Stimulated activated CD8-positive, alpha-beta memory T cell treated with anti-CD3 and anti-CD28 coated beads, Interleukin-7, amount 100 ng/mL, for 4 hours (primary cell): ENCODE results near the gene GMNN.
"Not testable (repeated sequence)": the region's sequence is repeated elsewhere in the genome, so short reads cannot be mapped to it uniquely, and the experiment has no call there.

Source experiments
- DNase-seq, 2 donors: peaks; one replicate each; pipeline ENCODE4 v3.0.0-alpha.2; 2020; ENCODE audit warnings: low read depth in 2 of 2

The GMNN gene

DNA sequence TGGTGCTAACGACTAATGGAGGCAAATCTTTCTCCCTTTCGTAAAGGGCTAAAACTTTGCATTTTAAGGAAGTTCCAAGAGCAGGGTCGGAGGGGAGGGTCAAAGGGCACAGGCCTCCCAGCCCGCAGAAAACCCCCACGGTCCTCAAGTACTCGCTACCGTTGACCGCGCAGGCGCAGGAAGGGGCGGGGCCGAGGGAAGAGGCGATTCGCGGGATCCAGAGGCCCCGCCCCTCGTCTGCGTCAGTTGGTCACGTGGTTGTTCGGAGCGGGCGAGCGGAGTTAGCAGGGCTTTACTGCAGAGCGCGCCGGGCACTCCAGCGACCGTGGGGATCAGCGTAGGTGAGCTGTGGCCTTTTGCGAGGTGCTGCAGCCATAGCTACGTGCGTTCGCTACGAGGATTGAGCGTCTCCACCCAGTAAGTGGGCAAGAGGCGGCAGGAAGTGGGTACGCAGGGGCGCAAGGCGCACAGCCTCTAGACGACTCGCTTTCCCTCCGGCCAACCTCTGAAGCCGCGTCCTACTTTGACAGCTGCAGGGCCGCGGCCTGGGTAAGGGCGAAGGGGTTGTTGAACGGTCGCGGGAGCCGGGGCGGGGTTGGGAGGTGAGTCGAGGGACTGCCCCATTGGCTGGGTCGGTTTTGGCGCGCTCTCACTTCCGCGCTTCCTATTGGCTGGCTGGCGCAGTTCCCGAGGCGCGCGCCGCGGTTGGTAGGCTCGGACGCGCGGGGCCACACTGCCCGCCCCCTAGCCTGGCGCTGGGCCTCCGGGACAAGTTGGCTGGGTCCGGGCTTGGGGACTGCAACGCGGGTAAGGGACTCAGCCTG, at the start of gene GMNN:
Gene GMNN (plus strand): TSS at position 242 of the 824 bp plus-strand sequence. CDS start 2,310 bp downstream, outside the sequence.
- DNase-seq, result peak; percentile 95 to 97

DNA sequence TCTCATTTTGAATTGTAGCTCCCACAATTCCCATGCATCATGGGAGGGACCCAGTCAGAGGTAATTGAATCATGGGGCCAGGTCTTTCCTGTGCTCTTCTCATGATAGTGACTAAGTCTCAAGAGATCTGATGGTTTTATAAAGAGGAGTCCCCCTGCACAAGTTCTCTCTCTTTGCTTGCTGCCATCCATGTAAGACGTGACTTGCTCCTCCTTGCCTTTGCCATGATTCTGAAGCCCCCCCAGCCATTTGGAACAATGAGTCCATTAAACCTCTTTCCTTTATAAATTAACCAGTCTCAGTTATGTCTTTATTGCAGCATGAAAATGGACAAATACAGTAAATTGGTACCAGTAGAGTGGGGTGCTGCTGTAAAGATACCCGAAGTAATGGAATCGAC, 44.1 kb upstream of the GMNN start:
- DNase-seq, result not testable (repeated sequence)

DNA sequence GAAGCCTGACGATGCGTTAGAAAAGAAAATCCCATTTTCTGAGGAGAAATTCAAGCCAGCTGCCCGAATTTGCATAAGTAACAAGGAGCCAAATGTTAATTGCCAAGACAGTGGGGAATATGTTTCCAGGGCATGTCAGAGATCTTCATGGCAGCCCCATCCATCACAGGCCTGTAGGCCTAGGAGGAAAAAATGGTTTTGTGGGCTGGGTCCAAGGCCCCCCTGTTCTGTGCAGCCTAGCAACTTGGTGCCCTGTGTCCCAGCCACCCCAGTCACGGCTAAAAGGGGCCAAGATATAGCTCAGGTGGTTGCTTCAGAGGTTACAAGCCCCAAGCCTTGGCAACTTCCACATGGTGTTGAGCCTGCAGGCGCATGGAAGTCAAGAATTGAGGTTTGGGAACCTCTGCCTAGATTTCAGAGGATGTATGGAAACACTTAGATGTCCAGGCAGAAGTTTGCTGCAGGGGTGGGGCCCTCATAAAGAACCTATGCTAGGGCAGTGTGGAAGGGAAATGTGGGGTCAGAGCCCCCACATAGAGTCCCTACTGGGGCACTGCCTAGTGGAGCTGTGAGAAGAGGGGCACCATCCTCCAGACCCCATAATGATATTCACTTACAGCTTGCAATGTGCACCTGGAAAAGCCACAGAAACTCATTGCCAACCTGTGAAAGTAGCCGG, 43.1 kb upstream of the GMNN start:
- DNase-seq, result not testable (repeated sequence)

DNA sequence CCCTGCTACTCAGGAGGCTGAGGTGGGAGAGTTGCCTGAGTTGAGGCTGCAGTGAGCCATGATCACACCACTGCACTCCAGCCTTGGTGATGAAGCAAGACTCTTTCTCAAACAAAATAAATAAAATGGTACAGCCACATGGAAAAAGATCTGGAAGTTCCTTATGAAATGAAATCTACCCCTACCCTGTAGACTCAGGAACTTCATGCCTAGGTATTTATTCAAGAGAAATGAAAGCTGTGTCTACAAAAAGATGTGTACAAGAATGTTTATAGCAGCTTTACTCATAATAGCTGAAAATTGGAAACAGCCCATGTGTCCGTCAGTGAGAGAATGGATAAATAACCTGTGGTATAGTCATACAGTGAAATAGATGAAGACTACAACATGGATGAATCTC, 40.6 kb upstream of the GMNN start:
- no peak for DNase-seq

DNA sequence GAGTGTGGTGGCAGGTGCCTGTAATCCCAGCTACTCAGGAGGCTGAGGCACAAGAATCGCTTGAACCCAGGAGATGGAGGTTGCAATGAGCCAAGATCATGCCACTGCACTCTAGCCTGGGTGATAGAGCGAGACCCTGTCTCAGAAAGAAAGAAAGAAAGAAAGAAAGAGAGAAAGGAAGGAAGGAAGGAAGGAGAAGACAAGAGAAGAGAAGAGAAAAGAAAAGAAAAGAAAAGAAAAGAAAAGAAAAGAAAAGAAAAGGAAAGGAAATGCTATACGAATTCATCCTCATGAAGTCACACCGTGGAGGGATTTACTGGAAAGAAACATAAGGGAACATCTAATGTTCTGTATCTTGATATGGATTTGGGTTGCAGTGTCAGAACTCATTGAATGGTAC, 40.0 kb upstream of the GMNN start:
- DNase-seq, result not testable (repeated sequence)

DNA sequence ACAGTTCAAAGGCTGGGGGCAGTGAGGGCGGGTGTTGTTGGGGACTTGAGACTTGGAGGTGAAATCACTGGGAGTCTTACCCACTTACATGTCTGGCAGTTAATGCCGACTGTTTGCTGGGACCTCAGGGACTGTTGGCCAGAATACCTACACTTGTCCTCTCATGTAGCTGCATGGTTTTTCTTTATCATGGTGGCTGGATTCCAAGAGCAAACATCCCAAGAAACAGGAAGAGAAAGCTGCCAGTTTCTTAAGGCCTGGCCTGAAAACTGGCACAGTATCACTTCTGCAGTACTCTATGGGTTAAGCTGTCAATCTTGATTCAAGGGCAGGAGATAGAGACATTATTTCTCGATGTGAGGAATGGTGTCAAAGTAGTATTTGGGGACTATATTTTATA, 36.0 kb upstream of the GMNN start:
- DNase-seq, result no peak

DNA sequence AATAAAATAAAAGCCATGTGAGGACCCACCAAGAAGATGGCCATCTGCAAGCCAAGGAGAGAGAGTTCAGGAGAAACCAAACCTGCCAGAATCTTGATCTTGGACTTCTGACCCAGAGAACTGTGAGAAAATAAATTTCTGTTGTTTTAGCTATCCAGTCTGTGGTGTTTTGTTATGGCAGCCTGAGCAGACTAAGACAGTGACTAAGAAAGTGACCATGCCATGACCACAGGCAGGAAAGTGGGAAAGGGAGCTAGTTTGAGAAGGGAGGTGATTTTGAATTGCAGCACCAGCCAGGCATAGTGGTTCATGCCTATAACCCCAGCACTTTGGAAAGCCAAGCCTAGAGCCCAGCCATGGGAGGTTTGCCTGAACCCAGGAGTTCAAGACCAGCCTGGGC, 33.9 kb upstream of the GMNN start:
- DNase-seq, result no peak

DNA sequence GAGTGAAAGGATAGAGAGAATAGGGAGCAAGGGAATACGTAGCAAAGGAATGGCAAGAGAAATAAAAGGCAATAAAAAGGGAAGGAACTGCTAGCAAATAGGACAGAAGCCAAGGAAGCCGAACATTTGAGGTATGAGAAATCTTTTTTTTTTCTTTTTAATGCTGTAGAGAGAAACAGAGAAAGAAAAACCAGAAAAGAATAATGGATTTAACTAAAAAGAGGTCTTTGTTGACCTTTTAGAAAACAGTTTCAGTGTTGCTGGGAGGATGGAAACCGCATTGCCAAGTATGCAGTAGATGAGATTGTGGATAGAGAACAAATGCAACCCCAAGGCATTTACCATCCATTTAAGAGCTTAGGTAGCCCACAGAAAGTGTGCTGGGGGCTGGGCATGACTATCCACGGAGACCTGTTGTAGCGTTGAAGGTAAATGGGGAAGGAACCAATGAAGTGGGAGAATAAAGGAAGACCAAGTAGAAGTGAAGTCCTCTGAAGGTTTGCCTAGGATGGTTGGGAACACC, 32.5 kb upstream of the GMNN start:
- no peak for DNase-seq

DNA sequence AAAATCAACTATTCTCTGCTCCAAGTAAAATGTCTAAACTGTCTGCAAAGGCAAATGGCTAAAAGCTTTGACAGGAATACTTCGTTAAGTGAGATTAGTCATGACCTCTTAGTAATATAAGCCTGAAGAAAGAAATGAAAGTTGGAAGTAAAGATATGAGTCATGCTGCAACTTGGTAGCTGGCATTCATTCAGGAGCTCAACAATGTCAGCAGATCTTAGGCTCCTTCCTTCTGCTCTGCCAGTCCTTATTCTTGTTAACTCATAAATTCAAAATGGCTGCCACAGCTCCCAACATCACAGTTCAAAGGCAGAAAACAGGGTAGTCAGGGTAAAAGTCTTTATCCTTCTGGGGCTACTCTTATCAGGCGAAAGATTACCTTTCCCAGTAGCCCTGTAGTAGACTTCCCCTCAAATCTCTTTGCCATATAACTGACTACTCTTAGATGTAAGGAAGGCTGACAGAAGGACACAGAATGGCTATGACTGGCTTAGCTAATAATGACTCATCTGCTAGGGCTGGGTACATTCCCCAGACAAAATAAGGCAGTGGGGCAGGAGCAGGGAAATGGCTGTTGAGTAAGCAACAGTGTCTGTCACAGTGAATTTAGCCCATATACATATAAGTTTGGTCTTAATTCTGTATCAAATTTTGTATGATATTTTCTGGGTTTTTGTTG, 31.3 kb upstream of the GMNN start:
- DNase-seq, result no peak

DNA sequence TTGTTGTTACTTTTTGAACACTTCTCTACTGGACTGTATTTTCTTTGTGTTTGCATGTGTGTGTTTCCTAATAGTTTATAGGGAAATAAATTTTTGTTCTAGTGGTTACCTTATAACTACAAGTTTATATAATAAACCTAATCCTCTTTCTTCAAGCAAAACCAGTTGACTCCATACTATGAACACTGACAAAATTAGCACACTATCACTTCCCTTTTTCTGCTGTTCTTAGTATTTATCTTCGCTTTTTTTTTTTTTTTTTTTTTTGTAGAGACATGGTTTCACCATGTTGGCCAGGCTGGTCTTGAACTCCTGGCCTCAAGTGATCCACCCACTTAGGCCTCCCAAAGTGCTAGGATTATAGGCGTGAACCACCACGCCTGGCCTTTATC, 30.8 kb upstream of the GMNN start:
- no peak for DNase-seq

DNA sequence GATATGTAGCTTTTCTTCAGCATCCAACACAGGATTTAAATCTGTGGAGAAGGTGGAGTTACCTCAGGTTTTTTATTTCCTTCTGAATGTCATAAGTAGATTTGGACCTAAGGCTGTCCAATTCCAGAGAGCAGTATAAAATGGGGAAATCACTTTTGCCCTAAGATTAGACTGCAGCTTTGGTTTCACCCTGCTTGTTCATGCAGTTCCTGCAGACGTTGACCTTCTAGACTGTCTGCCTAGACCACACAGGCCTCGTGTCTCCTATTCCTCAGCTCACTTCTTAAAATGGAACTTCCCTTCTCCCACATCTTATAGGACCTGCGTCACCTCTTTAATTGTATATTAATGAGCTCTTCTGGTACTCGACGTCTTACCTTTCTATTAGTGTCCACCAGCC, 29.8 kb upstream of the GMNN start:
- no peak for DNase-seq

DNA sequence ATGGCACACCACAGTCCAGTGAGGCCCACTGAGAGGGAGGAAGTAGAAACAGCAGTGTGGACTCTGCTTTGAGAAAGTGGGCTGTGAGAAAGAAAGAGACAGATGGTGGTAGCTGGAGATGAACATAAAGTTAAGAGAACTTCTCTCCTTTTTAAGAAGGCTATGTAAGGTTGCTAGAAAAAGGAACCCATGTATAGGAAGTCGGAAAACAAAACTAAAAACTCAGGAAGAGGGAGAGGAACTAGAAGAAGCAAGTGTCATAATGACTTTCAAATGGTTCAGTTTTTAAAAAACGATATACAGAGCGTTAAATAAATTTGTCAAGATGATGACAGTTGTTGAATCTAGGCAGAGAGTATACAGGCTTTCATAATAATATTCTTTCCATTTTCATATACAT, 25.4 kb upstream of the GMNN start:
- no peak for DNase-seq

DNA sequence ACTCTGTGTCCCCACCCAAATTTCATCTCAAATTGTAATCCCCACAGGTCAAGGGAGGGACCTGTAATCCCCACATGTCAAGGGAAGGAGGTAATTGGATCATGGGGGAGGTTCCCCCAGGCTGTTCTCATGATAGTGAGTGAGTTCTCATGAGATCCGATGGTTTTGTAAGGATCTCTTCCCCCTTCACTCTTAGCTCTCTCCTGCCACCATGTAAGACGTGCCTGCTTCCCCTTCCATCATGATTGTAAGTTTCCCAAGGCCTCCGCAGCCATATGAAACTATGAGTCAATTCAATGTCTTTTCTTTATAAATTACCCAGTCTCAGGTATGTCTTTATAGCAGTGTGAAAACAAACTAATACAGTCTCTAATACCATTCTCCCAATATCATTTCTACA, 23.9 kb upstream of the GMNN start:
- DNase-seq, result not testable (repeated sequence)

DNA sequence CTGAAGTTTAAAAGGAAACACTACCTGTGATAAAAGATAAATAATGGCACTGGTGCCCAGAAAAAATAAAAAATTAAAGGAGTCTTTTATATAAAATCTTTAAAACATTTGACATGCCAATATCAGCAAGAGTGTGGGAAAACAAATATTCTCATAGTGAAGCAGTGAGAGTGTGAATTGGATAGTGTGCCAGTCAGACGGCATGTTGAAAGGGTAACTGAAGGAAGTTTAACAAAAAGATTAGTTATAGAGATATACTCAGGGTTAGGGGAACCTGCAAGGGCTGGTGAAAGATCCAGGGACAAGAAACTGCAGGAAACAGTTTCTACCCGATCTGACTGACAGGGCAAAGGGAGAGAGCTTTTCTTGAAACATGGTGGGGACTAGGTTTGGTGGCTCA, 22.2 kb upstream of the GMNN start:
- no peak for DNase-seq

DNA sequence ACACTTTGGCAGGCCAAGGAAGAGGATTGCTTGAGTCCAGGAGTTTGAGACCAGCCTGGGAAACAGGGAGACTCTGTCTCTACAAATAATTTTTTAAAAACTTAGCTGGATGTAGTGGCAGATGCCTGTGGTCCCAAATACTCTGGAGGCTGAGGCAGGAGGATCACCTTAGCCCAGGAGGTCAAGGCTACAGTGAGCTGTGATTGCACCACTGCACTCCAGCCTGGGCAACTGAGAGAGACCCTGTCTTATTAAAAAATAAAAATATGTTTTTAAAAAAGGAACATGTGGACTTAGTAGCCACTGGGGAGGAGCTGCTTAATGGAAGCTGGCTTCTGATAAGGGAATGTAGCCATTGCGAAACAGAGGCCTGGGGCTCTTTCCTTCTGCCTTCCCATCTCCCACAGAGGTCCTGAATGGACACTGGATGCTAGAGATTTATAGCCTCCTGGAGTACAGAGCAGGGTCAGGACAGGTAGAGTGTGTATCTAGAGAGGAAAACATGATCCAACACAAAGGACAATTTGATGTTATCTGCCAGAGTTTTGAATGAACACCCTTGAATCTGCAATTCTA, 21.7 kb upstream of the GMNN start:
- DNase-seq, result no peak

DNA sequence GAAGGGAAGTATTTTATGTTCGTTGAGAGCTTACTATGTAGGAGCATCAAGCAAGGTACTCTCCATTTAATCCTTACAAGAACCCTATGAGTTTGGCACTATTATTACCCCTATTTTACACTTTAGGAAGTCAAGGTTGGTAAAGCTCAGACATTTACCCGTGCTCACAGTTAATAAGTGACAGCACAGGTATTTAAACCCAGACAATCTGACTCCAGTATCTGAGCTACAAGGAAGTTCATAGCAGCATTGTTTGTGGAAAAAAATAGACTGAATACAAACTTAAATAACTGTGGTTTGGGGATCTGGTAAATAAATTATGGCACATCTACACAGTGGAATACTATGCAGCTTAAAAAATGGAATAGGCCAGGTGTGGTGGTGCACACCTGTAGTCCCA, 21.2 kb upstream of the GMNN start:
- DNase-seq, result no peak

DNA sequence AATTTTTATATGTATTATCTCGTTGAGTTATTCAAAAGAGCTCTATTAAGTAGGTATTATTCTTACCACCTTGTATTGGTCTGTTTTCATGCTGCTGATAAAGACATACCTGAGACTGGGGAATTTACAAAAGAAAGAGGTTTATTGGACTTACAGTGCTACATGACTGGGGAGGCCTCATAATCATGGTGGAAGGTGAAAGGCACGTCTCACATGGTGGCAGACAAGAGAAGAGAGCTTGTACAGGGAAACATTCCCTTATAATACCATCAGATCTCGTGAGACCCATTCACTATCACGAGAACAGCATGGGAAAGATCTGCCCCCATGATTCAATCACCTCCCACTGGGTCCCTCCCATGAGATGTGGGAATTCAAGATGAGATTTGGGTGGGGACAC, 20.4 kb upstream of the GMNN start:
- DNase-seq, result not testable (repeated sequence)

DNA sequence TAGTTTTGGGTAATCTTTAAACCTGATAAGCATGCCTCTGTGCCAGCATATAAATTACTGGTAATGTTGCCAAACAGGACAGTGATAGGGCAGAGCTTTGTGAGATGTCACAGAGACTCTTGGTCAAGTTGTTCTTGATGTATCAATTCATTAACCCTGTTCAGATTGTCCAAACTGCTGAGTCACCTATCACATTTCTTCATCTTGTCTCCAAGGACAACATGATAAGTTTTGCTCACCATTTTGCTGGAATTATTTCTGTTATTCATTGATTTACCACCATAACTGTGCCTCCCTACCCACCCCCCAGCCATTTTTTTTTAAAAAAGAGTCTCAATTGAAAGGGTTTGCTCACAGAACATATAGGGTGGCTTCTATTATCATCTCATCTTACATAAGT, 19.5 kb upstream of the GMNN start:
- no peak for DNase-seq

DNA sequence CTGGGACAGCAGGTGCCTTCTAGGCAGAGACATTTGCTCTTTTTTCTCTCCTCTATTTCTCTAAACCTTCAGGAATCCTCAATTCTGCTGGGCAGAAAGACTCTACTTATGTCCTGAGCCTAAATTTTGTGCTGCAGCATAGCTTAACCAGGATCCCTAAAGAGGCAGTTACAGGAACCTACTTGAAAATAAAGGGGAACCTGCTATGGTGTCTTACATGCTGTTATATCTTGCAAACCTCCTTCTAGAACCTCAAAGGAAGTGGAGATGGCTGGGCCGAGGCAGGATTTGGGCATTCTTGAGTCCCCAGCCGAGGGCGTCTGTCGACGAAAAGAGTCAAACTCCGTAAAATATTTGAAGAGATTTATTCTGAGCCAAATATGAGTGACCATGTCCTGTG, 17.1 kb upstream of the GMNN start:
- DNase-seq, result no peak

DNA sequence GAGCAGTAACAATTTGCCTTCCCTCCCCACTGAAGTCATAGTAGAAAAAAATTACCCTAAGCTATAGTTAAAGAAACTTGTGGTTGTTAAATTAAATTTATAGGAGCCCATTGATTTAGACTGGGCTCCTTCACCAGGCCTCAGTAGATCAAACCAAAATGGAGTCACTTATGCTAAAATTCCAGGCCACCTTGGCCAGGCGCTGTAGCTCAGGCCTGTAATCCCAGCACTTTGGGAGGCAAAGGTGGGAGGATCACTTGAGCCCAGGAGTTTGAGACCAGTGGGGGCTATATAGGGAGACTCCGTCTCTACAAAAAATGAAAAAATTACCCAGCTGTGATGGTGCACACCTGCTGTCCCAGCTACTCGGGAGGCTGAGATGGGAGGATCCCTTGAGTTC, 15.0 kb upstream of the GMNN start:
- no peak for DNase-seq

DNA sequence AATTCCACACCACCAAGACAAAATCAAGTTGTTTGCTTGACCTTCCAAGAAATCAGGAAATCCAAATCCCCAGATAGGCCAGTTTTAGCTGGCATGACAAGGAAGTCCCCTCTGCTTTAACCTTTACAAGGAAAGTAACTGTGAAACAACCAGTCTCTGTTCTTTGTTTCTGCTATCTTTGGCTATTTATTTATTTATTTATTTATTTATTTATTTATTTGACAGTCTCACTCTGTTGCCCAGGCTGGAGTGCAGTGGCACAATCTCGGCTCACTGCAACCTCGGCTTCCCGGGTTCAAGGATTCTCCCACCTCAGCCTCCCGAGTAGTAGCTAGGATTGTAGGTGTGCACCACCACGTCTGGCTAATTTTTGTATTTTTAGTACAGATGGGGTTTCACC, 14.5 kb upstream of the GMNN start:
- no peak for DNase-seq

DNA sequence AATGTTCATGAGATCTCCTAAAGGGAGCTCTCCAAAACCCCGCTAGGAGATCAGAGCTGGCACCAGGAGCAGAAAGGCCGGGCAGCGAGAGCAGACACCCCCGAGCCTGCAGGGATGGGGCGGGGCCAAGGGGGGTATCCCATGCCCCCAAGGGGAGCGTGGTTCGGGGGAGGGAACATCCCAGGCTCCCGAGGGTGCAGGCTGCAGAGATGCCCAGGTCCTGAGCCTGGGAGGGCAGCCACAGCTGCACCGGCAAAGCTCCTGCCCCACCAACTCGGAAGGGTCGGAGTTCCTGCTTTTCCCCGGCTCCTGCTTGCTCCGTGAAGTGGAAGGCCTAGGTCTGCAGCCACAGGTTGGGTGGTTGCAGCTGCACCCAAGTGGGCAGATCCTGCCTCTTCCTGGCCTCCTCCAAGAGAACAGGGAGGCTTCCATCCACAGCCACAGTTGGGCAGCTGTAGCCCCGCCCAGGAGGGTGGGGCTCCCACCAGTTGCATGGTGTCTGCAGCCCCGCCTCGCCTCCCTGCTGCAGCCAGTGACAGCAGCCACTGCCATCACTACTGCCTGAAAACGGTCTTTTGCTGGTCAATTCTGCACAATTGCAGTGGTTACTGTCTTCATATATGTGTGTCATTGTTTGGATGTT, 13.4 kb upstream of the GMNN start:
- no peak for DNase-seq
